ENCODE measurements around the gene MALRD1. TPM values are rescaled to one million over a fixed set of nuclear protein-coding genes. Genes with fewer than 3 reads are reported as not detected.
"Not testable (repeated sequence)": the region's sequence is repeated elsewhere in the genome, so short reads cannot be mapped to it uniquely, and the experiment has no call there.

Gene MALRD1
- total RNA-seq, 1 experiment from 2014 or later = not detected

DNA sequence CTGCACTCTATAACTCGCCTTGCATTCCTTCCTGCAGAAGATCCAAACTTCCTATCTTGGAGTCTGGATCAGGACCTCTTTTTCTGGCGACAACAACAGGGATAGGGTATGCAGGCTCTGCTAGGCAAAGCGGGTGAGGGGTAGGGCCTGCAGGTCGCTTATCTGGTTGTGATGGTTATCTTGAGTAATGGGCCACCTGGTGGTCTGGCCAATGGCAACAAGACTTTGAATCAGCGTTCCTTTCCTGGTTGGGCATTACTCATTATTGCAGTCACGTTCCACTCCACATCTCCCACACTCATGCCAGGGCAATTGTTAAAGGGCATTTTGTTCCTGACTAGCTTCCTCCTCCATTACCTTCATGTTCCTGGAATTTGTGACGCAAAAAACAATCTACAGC is 719.3 kb downstream of the MALRD1 start:
- no peak for DNase-seq (ENCODE audit: low read depth, low spot score)
- ATAC-seq = no peak
- TF ChIP-seq TCF7L2 (IDR thresholded peaks at IDR 0.05; ENCODE audit: low read depth, low read length) = no peak
- TF ChIP-seq POLR2AphosphoS5 (IDR thresholded peaks at IDR 0.05; ENCODE audit: low read depth, low read length) = no peak
- TF ChIP-seq, protein P1, sequence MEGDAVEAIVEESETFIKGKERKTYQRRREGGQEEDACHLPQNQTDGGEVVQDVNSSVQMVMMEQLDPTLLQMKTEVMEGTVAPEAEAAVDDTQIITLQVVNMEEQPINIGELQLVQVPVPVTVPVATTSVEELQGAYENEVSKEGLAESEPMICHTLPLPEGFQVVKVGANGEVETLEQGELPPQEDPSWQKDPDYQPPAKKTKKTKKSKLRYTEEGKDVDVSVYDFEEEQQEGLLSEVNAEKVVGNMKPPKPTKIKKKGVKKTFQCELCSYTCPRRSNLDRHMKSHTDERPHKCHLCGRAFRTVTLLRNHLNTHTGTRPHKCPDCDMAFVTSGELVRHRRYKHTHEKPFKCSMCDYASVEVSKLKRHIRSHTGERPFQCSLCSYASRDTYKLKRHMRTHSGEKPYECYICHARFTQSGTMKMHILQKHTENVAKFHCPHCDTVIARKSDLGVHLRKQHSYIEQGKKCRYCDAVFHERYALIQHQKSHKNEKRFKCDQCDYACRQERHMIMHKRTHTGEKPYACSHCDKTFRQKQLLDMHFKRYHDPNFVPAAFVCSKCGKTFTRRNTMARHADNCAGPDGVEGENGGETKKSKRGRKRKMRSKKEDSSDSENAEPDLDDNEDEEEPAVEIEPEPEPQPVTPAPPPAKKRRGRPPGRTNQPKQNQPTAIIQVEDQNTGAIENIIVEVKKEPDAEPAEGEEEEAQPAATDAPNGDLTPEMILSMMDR (IDR thresholded peaks at IDR 0.05) = no peak
- TF ChIP-seq, protein P2, sequence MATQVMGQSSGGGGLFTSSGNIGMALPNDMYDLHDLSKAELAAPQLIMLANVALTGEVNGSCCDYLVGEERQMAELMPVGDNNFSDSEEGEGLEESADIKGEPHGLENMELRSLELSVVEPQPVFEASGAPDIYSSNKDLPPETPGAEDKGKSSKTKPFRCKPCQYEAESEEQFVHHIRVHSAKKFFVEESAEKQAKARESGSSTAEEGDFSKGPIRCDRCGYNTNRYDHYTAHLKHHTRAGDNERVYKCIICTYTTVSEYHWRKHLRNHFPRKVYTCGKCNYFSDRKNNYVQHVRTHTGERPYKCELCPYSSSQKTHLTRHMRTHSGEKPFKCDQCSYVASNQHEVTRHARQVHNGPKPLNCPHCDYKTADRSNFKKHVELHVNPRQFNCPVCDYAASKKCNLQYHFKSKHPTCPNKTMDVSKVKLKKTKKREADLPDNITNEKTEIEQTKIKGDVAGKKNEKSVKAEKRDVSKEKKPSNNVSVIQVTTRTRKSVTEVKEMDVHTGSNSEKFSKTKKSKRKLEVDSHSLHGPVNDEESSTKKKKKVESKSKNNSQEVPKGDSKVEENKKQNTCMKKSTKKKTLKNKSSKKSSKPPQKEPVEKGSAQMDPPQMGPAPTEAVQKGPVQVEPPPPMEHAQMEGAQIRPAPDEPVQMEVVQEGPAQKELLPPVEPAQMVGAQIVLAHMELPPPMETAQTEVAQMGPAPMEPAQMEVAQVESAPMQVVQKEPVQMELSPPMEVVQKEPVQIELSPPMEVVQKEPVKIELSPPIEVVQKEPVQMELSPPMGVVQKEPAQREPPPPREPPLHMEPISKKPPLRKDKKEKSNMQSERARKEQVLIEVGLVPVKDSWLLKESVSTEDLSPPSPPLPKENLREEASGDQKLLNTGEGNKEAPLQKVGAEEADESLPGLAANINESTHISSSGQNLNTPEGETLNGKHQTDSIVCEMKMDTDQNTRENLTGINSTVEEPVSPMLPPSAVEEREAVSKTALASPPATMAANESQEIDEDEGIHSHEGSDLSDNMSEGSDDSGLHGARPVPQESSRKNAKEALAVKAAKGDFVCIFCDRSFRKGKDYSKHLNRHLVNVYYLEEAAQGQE (IDR thresholded peaks at IDR 0.05; ENCODE audit: insufficient read depth in 1 of 2, low read depth in 2 of 2, low read length in 1 of 2) = no peak
- TF ChIP-seq SIN3A (IDR thresholded peaks at IDR 0.05; ENCODE audit: borderline replicate concordance, insufficient read depth, low read depth, low read length) = no peak
- POLR2A ChIA-PET = no interaction called here
- H3K27me3 ChIP-seq (ENCODE audit: control insufficient read depth, insufficient read depth, low read length) = no peaks in the 10 kb centered on the region
- no peak overlapping the region for H3K27ac ChIP-seq (ENCODE audit: low read length)
- BruUV-seq (replicated peaks) = no TSS peak
- CTCF ChIA-PET = no interaction called here
- H3K4me3 ChIP-seq (ENCODE audit: low read depth in 2 of 2, low read length in 2 of 2) = no peak overlapping the region
- in situ Hi-C loops (cut with HindIII; ENCODE audit: low pct_unique_long_range_greater_than_20kb, low sequenced_read_pairs) = no loop called here
- H3K36me3 ChIP-seq (ENCODE audit: control insufficient read depth, insufficient read depth, low read length) = no peaks in the 10 kb centered on the region
- intact Hi-C loops (cut with micrococcal nuclease; ENCODE audit: unreplicated experiment) = no loop called here
- no peaks in the 10 kb centered on the region for H3K9me3 ChIP-seq (ENCODE audit: control insufficient read depth, insufficient read depth, low read depth, low read length)
- H3K4me1 ChIP-seq (ENCODE audit: control insufficient read depth, insufficient read depth, low read length) = no peaks in the 10 kb centered on the region

DNA sequence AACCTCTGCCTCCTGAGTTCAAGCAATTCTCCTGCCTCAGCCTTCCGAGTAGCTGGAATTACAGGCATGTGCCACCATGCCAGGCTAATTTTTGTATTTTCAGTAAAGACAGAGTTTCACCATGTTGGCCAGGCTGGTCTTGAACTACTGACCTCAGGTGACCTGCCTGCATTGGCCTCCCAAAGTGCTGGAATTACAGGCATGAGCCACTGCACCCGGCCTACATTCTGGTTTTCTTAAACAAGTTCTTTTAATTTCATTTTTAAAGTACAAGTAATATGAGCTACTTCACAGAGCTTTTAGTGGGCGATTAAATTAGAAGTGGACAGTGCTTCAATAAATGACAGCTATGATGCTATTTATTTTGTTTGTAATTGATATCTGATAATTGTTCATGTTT is 721.2 kb downstream of the MALRD1 start:
- BruUV-seq (replicated peaks); H3K4me3 ChIP-seq (ENCODE audit: low read depth in 2 of 2, low read length in 2 of 2); ATAC-seq; intact Hi-C loops (cut with micrococcal nuclease; ENCODE audit: unreplicated experiment); DNase-seq (ENCODE audit: low read depth, low spot score); H3K4me1 ChIP-seq (ENCODE audit: control insufficient read depth, insufficient read depth, low read length); POLR2A ChIA-PET; in situ Hi-C loops (cut with HindIII; ENCODE audit: low pct_unique_long_range_greater_than_20kb, low sequenced_read_pairs); H3K9me3 ChIP-seq (ENCODE audit: control insufficient read depth, insufficient read depth, low read depth, low read length); H3K27me3 ChIP-seq (ENCODE audit: control insufficient read depth, insufficient read depth, low read length); CTCF ChIA-PET; H3K36me3 ChIP-seq (ENCODE audit: control insufficient read depth, insufficient read depth, low read length); H3K27ac ChIP-seq (ENCODE audit: low read length): not testable (repeated sequence)

DNA sequence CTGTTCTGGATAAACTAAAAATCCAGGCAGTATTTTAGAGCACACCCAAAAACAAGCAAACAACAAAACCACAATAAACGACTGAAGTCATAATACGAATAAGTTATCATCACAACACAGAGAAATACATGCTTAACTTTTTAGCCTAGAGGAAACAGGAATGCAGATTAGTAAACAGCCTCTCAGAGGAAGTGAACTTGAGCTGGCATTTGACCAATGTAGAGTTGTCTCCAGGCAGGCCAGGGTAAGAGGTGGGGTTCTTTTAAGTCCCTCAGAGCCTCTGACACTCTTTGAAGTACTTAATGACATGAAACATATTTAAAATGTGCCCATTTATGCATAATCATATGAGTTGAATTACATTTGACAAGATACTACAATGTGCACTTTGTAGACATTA is 724.4 kb downstream of the MALRD1 start:
- no TSS peak for BruUV-seq (replicated peaks)
- Histone ChIP-seq H3K27ac (ENCODE audit: low read length) (no peak overlapping the region), H3K36me3 (ENCODE audit: control insufficient read depth, insufficient read depth, low read length) (no peaks in the 10 kb centered on the region), H3K4me1 (ENCODE audit: control insufficient read depth, insufficient read depth, low read length) (no peaks in the 10 kb centered on the region), H3K27me3 (ENCODE audit: control insufficient read depth, insufficient read depth, low read length) (no peaks in the 10 kb centered on the region), H3K4me3 (ENCODE audit: low read depth in 2 of 2, low read length in 2 of 2) (no peak overlapping the region), H3K9me3 (ENCODE audit: control insufficient read depth, insufficient read depth, low read depth, low read length) (no peaks in the 10 kb centered on the region)
- ATAC-seq = no peak
- CTCF ChIA-PET = no interaction called here
- no peak for TF ChIP-seq POLR2AphosphoS5 (IDR thresholded peaks at IDR 0.05; ENCODE audit: low read depth, low read length)
- TF ChIP-seq TCF7L2 (IDR thresholded peaks at IDR 0.05; ENCODE audit: low read depth, low read length) = no peak
- TF ChIP-seq, protein P1 (IDR thresholded peaks at IDR 0.05) = no peak
- TF ChIP-seq, protein P2 (IDR thresholded peaks at IDR 0.05; ENCODE audit: insufficient read depth in 1 of 2, low read depth in 2 of 2, low read length in 1 of 2) = no peak
- no peak for TF ChIP-seq SIN3A (IDR thresholded peaks at IDR 0.05; ENCODE audit: borderline replicate concordance, insufficient read depth, low read depth, low read length)
- DNase-seq (ENCODE audit: low read depth, low spot score) = no peak
- in situ Hi-C loops (cut with HindIII; ENCODE audit: low pct_unique_long_range_greater_than_20kb, low sequenced_read_pairs) = no loop called here
- intact Hi-C loops (cut with micrococcal nuclease; ENCODE audit: unreplicated experiment) = no loop called here
- POLR2A ChIA-PET = no interaction called here

All from Panc1 (cell line).